GM23338 (cell line): ENCODE results near the gene DDIT3. TPM values are rescaled to one million over a fixed set of nuclear protein-coding genes. Genes with fewer than 3 reads are reported as not detected.

Source experiments
- ATAC-seq: fragments of 200-7000 bp; cut with Tn5 transposase; 3 replicates; pipeline ENCODE4 v1.9.1; 2020
- DNase-seq: peaks from one replicate; pipeline ENCODE4 v3.0.0-alpha.2; 2015; ENCODE audit warnings: low spot score
- H2AFZ ChIP-seq: fragments of 200-600 bp; sonication (generic); 2 replicates; pipeline ENCODE4 v1.8.0; 2016; ENCODE audit warnings: antibody characterized with exemption, mild to moderate bottlenecking, moderate library complexity
- H3F3A ChIP-seq: fragments of 200-600 bp; sonication (generic); replicated peaks from 2 replicates; pipeline ENCODE4 v1.8.0; 2017; ENCODE audit warnings: antibody characterized with exemption, mixed run types, low read depth
- H3K27ac ChIP-seq: fragments of 200-600 bp; sonication (generic); 2 replicates; pipeline ENCODE4 v1.6.1; 2016; ENCODE audit warnings: low read depth
- H3K27me3 ChIP-seq: fragments of 200-600 bp; sonication (generic); 2 replicates; pipeline ENCODE4 v1.8.0; 2016; ENCODE audit warnings: mild to moderate bottlenecking, mixed run types, moderate library complexity; ENCODE audit not compliant: insufficient read depth
- H3K36me3 ChIP-seq: fragments of 200-600 bp; sonication (generic); 2 replicates; pipeline ENCODE4 v1.8.0; 2016; ENCODE audit warnings: mild to moderate bottlenecking; ENCODE audit not compliant: insufficient read depth
- H3K4me1 ChIP-seq: fragments of 200-600 bp; sonication (generic); 2 replicates; pipeline ENCODE4 v1.8.0; 2016; ENCODE audit warnings: mild to moderate bottlenecking, moderate library complexity; ENCODE audit not compliant: insufficient read depth
- H3K4me2 ChIP-seq: fragments of 200-600 bp; sonication (generic); 2 replicates; pipeline ENCODE4 v1.7.1; 2017; ENCODE audit warnings: mixed run types
- H3K4me3 ChIP-seq: fragments of 200-600 bp; sonication (generic); 2 replicates; pipeline ENCODE4 v1.6.1; 2016; ENCODE audit warnings: mixed run types
- H3K79me2 ChIP-seq: fragments of 200-600 bp; sonication (generic); replicated peaks from 2 replicates; pipeline ENCODE4 v1.8.0; 2017; ENCODE audit warnings: mild to moderate bottlenecking; ENCODE audit not compliant: insufficient read depth
- H3K9me2 ChIP-seq: fragments of 200-600 bp; sonication (generic); 2 replicates; pipeline ENCODE4 v1.8.0; 2017; ENCODE audit not compliant: insufficient read depth
- H4K20me1 ChIP-seq: fragments of 200-600 bp; sonication (generic); replicated peaks from 2 replicates; pipeline ENCODE4 v1.8.0; 2017; ENCODE audit warnings: mild to moderate bottlenecking; ENCODE audit not compliant: insufficient read depth
- H3K27ac Mint-ChIP-seq: 2 replicates; pipeline ENCODE4 v1.8.0; 2020; ENCODE audit warnings: inconsistent platforms, mild to moderate bottlenecking, moderate library complexity, mixed read lengths
- H3K27me3 Mint-ChIP-seq: 3 replicates; pipeline ENCODE4 v1.8.0; 2022; ENCODE audit warnings: low read depth, mild to moderate bottlenecking, moderate library complexity, mixed read lengths, inconsistent platforms; ENCODE audit not compliant: insufficient read depth, poor library complexity
- H3K36me3 Mint-ChIP-seq: 3 replicates; pipeline ENCODE4 v1.8.0; 2021; ENCODE audit warnings: low read depth, mild to moderate bottlenecking, inconsistent platforms, moderate library complexity, mixed read lengths
- H3K4me1 Mint-ChIP-seq: 3 replicates; pipeline ENCODE4 v1.8.0; 2020; ENCODE audit warnings: mild to moderate bottlenecking, inconsistent platforms, mixed read lengths
- H3K4me3 Mint-ChIP-seq: 3 replicates; pipeline ENCODE4 v1.8.0; 2021; ENCODE audit warnings: moderate library complexity, mild to moderate bottlenecking, inconsistent platforms, mixed read lengths
- H3K9me3 Mint-ChIP-seq: 3 replicates; pipeline ENCODE4 v1.8.0; 2020; ENCODE audit warnings: moderate library complexity, mild to moderate bottlenecking, inconsistent platforms, mixed read lengths
- CREB1 ChIP-seq: fragments of 250-450 bp; sonication (Bioruptor Pico); IDR thresholded peaks from 2 replicates; pipeline ENCODE4 v1.5.0; 2020; ENCODE audit warnings: low read depth, mild to moderate bottlenecking, moderate library complexity
- EZH2 ChIP-seq: fragments of 200-600 bp; sonication (generic); IDR thresholded peaks from one replicate; pipeline ENCODE4 v1.8.0; 2017; ENCODE audit warnings: antibody characterized with exemption, mild to moderate bottlenecking, low read depth; ENCODE audit not compliant: unreplicated experiment
- JUNB ChIP-seq: IDR thresholded peaks from one replicate; pipeline ENCODE4 v1.6.1; 2016; ENCODE audit warnings: antibody characterized with exemption; ENCODE audit not compliant: unreplicated experiment
- NANOG ChIP-seq: IDR thresholded peaks from 2 replicates; pipeline ENCODE4 v1.6.1; 2016; ENCODE audit warnings: antibody characterized with exemption, borderline replicate concordance
- POLR2AphosphoS5 ChIP-seq: IDR thresholded peaks from 2 replicates; pipeline ENCODE4 v1.6.1; 2016; ENCODE audit warnings: antibody characterized with exemption, low read depth
- STAT1 ChIP-seq: IDR thresholded peaks from one replicate; pipeline ENCODE4 v1.6.1; 2016; ENCODE audit warnings: antibody characterized with exemption; ENCODE audit not compliant: unreplicated experiment
- ZNF114 ChIP-seq: fragments of 250-450 bp; sonication (Bioruptor Pico); IDR thresholded peaks from 2 replicates; pipeline ENCODE4 v1.5.0; 2020; ENCODE audit warnings: mild to moderate bottlenecking, moderate library complexity
- ZNF331 ChIP-seq: fragments of 250-450 bp; sonication (Bioruptor Pico); IDR thresholded peaks from 2 replicates; pipeline ENCODE4 v1.5.0; 2020; ENCODE audit warnings: low read depth, mild to moderate bottlenecking, moderate library complexity
- polyA plus RNA-seq: library from polyadenylated mRNA; unstranded; fragments of >200 nt; fragmentation: Nextera tagmentation; extraction: Ambion mirVana; gene quantifications from 2 replicates; pipeline ENCODE4 v1.2.1, GENCODE V29; 2016
- total RNA-seq: library from RNA; depleted of rRNA; stranded (reverse); fragments of >200 nt; shearing (Covaris generic); gene quantifications from 2 replicates; pipeline ENCODE4 v1.2.3, GENCODE V29; 2014
- TF ChIP-seq, protein P1 (sequence below): fragments of 250-450 bp; sonication (Bioruptor Pico); IDR thresholded peaks from 2 replicates; pipeline ENCODE4 v1.5.0; 2020; ENCODE audit warnings: mild to moderate bottlenecking, moderate library complexity
- TF ChIP-seq, protein P2 (sequence below): IDR thresholded peaks from one replicate; pipeline ENCODE4 v1.6.1; 2018; ENCODE audit warnings: antibody characterized with exemption; ENCODE audit not compliant: unreplicated experiment
- TF ChIP-seq, protein P3 (sequence below): IDR thresholded peaks from 2 replicates; pipeline ENCODE4 v1.6.1; 2016; ENCODE audit warnings: antibody characterized with exemption

The DDIT3 gene
- total and polyA plus RNA-seq, 2 experiments from 2014 or later: 3.9 to 12.5 TPM

DNA sequence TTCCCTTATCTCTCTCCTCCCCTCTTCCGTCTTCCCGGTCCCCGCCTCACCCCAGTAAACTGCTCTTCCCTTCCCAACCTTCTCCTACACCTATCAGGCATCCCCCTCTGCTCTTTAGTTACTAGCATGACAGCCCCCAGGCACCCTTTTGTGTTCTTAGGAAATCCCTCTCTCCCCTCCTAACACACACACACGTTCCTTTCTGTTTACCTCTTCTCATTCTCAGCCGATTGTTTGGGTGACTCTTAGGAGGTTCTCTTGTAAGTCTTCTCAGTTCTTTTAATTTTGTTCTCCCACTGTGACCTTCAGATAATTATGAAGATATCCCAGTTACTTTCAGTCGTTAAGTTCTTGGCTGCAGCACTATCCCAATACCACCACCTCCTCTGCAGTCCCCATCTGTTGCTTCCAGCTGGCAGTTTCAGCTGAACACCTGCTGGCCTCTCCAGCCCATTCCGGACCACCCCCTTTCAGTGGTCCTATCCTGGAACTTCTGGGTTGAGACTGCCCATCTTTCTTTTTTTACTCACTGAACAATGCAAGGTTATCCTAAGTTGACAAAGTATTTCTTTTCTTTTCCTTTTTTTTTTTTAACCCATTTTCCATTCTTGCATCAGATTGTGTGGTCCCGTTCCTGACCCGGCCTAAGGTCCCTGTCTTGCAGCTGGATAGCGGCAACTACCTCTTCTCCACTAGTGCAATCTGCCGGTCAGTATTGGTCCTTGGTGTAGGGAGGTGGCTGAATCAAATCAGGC lies 31.7 kb downstream of the DDIT3 start (continued):
- TF ChIP-seq, protein P1, sequence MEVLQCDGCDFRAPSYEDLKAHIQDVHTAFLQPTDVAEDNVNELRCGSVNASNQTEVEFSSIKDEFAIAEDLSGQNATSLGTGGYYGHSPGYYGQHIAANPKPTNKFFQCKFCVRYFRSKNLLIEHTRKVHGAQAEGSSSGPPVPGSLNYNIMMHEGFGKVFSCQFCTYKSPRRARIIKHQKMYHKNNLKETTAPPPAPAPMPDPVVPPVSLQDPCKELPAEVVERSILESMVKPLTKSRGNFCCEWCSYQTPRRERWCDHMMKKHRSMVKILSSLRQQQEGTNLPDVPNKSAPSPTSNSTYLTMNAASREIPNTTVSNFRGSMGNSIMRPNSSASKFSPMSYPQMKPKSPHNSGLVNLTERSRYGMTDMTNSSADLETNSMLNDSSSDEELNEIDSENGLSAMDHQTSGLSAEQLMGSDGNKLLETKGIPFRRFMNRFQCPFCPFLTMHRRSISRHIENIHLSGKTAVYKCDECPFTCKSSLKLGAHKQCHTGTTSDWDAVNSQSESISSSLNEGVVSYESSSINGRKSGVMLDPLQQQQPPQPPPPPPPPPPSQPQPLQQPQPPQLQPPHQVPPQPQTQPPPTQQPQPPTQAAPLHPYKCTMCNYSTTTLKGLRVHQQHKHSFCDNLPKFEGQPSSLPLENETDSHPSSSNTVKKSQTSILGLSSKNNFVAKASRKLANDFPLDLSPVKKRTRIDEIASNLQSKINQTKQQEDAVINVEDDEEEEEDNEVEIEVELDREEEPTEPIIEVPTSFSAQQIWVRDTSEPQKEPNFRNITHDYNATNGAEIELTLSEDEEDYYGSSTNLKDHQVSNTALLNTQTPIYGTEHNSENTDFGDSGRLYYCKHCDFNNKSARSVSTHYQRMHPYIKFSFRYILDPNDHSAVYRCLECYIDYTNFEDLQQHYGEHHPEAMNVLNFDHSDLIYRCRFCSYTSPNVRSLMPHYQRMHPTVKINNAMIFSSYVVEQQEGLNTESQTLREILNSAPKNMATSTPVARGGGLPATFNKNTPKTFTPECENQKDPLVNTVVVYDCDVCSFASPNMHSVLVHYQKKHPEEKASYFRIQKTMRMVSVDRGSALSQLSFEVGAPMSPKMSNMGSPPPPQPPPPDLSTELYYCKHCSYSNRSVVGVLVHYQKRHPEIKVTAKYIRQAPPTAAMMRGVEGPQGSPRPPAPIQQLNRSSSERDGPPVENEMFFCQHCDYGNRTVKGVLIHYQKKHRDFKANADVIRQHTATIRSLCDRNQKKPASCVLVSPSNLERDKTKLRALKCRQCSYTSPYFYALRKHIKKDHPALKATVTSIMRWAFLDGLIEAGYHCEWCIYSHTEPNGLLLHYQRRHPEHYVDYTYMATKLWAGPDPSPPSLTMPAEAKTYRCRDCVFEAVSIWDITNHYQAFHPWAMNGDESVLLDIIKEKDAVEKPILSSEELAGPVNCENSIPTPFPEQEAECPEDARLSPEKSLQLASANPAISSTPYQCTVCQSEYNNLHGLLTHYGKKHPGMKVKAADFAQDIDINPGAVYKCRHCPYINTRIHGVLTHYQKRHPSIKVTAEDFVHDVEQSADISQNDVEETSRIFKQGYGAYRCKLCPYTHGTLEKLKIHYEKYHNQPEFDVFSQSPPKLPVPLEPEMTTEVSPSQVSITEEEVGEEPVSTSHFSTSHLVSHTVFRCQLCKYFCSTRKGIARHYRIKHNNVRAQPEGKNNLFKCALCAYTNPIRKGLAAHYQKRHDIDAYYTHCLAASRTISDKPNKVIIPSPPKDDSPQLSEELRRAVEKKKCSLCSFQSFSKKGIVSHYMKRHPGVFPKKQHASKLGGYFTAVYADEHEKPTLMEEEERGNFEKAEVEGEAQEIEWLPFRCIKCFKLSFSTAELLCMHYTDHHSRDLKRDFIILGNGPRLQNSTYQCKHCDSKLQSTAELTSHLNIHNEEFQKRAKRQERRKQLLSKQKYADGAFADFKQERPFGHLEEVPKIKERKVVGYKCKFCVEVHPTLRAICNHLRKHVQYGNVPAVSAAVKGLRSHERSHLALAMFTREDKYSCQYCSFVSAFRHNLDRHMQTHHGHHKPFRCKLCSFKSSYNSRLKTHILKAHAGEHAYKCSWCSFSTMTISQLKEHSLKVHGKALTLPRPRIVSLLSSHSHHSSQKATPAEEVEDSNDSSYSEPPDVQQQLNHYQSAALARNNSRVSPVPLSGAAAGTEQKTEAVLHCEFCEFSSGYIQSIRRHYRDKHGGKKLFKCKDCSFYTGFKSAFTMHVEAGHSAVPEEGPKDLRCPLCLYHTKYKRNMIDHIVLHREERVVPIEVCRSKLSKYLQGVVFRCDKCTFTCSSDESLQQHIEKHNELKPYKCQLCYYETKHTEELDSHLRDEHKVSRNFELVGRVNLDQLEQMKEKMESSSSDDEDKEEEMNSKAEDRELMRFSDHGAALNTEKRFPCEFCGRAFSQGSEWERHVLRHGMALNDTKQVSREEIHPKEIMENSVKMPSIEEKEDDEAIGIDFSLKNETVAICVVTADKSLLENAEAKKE (CRISPR knock-in tag): no peak
- TF ChIP-seq CREB1 (no peak), ZNF114 (CRISPR knock-in tag) (no peak)

DNA sequence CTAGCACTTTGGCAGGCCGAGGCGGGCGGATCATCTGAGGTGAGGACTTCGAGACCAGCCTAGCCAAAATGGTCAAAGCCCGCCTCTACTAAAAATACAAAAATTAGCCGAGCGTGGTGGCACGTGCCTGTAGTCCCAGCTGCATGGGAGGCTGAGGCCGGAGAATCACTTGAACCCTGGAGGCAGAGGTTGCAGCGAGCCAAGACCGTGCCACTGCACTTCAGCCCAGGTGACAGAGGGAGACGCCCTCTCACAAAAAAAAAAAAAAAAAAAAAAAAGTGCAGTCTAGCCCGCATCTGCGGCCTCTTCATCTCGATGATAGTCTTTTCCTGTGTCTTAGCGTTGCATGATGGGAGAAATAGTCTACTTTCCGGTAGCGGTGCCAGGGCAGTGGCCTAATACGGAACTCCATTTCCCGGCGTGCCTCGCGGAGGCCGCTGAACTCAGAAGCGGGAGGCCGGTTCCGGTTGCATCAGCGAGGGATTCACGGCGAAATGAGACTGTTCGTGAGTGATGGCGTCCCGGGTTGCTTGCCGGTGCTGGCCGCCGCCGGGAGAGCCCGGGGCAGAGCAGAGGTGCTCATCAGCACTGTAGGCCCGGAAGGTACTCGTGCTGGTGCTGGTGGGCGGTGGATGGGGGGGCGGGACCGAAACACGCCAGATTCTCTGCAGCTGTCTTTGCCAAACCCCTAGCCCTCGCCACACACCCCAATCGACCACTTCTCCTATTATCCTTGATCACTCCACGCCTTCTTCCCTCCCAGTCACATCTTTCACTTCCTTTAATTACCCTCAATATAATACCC lies 32.5 kb downstream of the DDIT3 start, which contains the start of gene MARS1:
Gene MARS1 (plus strand): TSS at position 472 of the 805 bp plus-strand sequence. CDS start 23 bp downstream, at position 495.
- Histone ChIP-seq H3K79me2 (peaks cover 30% of the 10 kb centered on the region), H3K27ac (peak within 1 kb of the TSS; percentile 88)
- TF ChIP-seq, protein P2, sequence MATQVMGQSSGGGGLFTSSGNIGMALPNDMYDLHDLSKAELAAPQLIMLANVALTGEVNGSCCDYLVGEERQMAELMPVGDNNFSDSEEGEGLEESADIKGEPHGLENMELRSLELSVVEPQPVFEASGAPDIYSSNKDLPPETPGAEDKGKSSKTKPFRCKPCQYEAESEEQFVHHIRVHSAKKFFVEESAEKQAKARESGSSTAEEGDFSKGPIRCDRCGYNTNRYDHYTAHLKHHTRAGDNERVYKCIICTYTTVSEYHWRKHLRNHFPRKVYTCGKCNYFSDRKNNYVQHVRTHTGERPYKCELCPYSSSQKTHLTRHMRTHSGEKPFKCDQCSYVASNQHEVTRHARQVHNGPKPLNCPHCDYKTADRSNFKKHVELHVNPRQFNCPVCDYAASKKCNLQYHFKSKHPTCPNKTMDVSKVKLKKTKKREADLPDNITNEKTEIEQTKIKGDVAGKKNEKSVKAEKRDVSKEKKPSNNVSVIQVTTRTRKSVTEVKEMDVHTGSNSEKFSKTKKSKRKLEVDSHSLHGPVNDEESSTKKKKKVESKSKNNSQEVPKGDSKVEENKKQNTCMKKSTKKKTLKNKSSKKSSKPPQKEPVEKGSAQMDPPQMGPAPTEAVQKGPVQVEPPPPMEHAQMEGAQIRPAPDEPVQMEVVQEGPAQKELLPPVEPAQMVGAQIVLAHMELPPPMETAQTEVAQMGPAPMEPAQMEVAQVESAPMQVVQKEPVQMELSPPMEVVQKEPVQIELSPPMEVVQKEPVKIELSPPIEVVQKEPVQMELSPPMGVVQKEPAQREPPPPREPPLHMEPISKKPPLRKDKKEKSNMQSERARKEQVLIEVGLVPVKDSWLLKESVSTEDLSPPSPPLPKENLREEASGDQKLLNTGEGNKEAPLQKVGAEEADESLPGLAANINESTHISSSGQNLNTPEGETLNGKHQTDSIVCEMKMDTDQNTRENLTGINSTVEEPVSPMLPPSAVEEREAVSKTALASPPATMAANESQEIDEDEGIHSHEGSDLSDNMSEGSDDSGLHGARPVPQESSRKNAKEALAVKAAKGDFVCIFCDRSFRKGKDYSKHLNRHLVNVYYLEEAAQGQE: no peak
- TF ChIP-seq POLR2AphosphoS5 (peak; percentile 85), NANOG (no peak), CREB1 (0 out of 2 replicates have a peak, but pooled peaks have one; percentile 40), ZNF331 (CRISPR knock-in tag) (no peak), ZNF114 (CRISPR knock-in tag) (no peak), EZH2 (no peak), STAT1 (no peak), JUNB (no peak)
- TF ChIP-seq, protein P3, sequence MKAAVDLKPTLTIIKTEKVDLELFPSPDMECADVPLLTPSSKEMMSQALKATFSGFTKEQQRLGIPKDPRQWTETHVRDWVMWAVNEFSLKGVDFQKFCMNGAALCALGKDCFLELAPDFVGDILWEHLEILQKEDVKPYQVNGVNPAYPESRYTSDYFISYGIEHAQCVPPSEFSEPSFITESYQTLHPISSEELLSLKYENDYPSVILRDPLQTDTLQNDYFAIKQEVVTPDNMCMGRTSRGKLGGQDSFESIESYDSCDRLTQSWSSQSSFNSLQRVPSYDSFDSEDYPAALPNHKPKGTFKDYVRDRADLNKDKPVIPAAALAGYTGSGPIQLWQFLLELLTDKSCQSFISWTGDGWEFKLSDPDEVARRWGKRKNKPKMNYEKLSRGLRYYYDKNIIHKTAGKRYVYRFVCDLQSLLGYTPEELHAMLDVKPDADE: peak; percentile 97

More for the DNA sequence above, 32.5 kb downstream of the DDIT3 start, which contains the start of gene MARS1:
- peak; percentile 99 for DNase-seq
- peaks cover 39% of the 10 kb centered on the region for H3F3A ChIP-seq
- peak within 1 kb of the TSS; percentile 100 for H3K4me2 ChIP-seq
- H3K9me2 ChIP-seq: no peaks in the 10 kb centered on the region
- peaks cover 17% of the 10 kb centered on the region for H3K4me1 Mint-ChIP-seq
- no peak within 1 kb of the TSS for H2AFZ ChIP-seq
- no peaks in the 10 kb centered on the region for H3K27me3 ChIP-seq
- peaks cover 40% of the 10 kb centered on the region for H3K36me3 ChIP-seq
- peak; percentile 96 for ATAC-seq
- H3K27ac Mint-ChIP-seq: peak within 1 kb of the TSS; percentile 99
- peaks cover 51% of the 10 kb centered on the region for H3K36me3 Mint-ChIP-seq
- H3K27me3 Mint-ChIP-seq: peaks cover 15% of the 10 kb centered on the region
- no peaks in the 10 kb centered on the region for H3K9me3 Mint-ChIP-seq
- peaks cover 34% of the 10 kb centered on the region for H4K20me1 ChIP-seq
- H3K4me3 Mint-ChIP-seq: peak within 1 kb of the TSS; percentile 88
- H3K4me3 ChIP-seq: peak within 1 kb of the TSS; percentile 100
- H3K4me1 ChIP-seq: no peaks in the 10 kb centered on the region; the same call in 1 of the 2 replicates
